Activated naive CD4-positive, alpha-beta T cell treated with anti-CD3 and anti-CD28 coated beads, Interleukin-2, amount 10 ng/mL, durations not matched to agents 7 days and 5 days (primary cell): ENCODE measurements around the gene RNPEP.
"Not testable (repeated sequence)": the region's sequence is repeated elsewhere in the genome, so short reads cannot be mapped to it uniquely, and the experiment has no call there.

Experiments used
- CTCF ChIA-PET: fragments of 350-600 bp; sonication (Branson Sonifier 250); formaldehyde crosslinking; loops from one replicate; lab custom pipeline; 2021; ENCODE audit warnings: antibody characterized with exemption; lab: Charles Lee
- DNase-seq: peaks from one replicate; pipeline ENCODE4 v3.0.0-alpha.2; 2020
- H3K27ac Mint-ChIP-seq: one replicate; pipeline ENCODE4 v1.8.0; 2021; ENCODE audit warnings: mild to moderate bottlenecking, moderate library complexity, mixed read lengths
- H3K27me3 Mint-ChIP-seq: one replicate; pipeline ENCODE4 v1.8.0; 2021; ENCODE audit warnings: mild to moderate bottlenecking, mixed read lengths
- H3K36me3 Mint-ChIP-seq: one replicate; pipeline ENCODE4 v1.8.0; 2021; ENCODE audit warnings: mixed read lengths
- H3K4me1 Mint-ChIP-seq: one replicate; pipeline ENCODE4 v1.8.0; 2021; ENCODE audit warnings: mixed read lengths
- H3K4me3 Mint-ChIP-seq: one replicate; pipeline ENCODE4 v1.8.0; 2021; ENCODE audit warnings: mild to moderate bottlenecking, moderate library complexity, mixed read lengths
- H3K9me3 Mint-ChIP-seq: one replicate; pipeline ENCODE4 v1.8.0; 2021; ENCODE audit warnings: mixed read lengths

The RNPEP gene

GRCh38 chr1:202017749-202018467 lies 35.5 kb downstream of the RNPEP start:
- Mint-ChIP-seq H3K36me3 (no peaks in the 10 kb centered on the region), H3K4me1 (peaks cover 4% of the 10 kb centered on the region), H3K27me3 (peaks cover 13% of the 10 kb centered on the region), H3K4me3 (no peak overlapping the region), H3K27ac (no peak overlapping the region), H3K9me3 (no peaks in the 10 kb centered on the region)
- CTCF ChIA-PET, result interaction anchor here (0.8 kb wide), 1 partner anchor 18 kb away, joined by 3 read pairs; no protein-coding TSS in a partner anchor
- DNase-seq, result no peak

- Mint-ChIP-seq H3K9me3 (no peaks in the 10 kb centered on the region), H3K27me3 (peaks cover 20% of the 10 kb centered on the region), H3K4me1 (peaks cover 4% of the 10 kb centered on the region), H3K4me3 (no peak overlapping the region), H3K27ac (no peak overlapping the region), H3K36me3 (no peaks in the 10 kb centered on the region)
- DNase-seq, result no peak
- CTCF ChIA-PET, result no interaction called here
These were observed 36.2 kb downstream of the RNPEP start for GRCh38 chr1:202018468-202019234.

- CTCF ChIA-PET, result interaction anchor here (0.8 kb wide), 1 partner anchor 10 kb away, joined by 3 read pairs; no protein-coding TSS in a partner anchor
- peaks cover 20% of the 10 kb centered on the region for H3K27me3 Mint-ChIP-seq
- not testable (repeated sequence) for DNase-seq, H3K4me3 Mint-ChIP-seq, H3K36me3 Mint-ChIP-seq, H3K27ac Mint-ChIP-seq, H3K4me1 Mint-ChIP-seq, H3K9me3 Mint-ChIP-seq
These were observed 36.7 kb downstream of the RNPEP start for GRCh38 chr1:202019235-202019558.

GRCh38 chr1:202023001-202023433 lies 40.6 kb downstream of the RNPEP start:
- Mint-ChIP-seq H3K27ac (no peak overlapping the region), H3K9me3 (no peaks in the 10 kb centered on the region), H3K36me3 (no peaks in the 10 kb centered on the region), H3K4me3 (no peak overlapping the region), H3K4me1 (peaks cover 4% of the 10 kb centered on the region), H3K27me3 (peaks cover 25% of the 10 kb centered on the region)
- DNase-seq, result no peak
- CTCF ChIA-PET, result interaction anchor here (0.5 to 1.4 kb wide), 3 partner anchors 14 to 771 kb away, joined by 3 read pairs; no protein-coding TSS in a partner anchor

- peaks cover 11% of the 10 kb centered on the region for H3K27me3 Mint-ChIP-seq
- DNase-seq, result no peak
- no peaks in the 10 kb centered on the region for H3K4me1 Mint-ChIP-seq
- H3K36me3 Mint-ChIP-seq, result no peaks in the 10 kb centered on the region
- CTCF ChIA-PET, result interaction anchor here (1.3 kb wide), 1 partner anchor 29 kb away, joined by 7 read pairs; no protein-coding TSS in a partner anchor
- no peak overlapping the region for H3K27ac Mint-ChIP-seq
- H3K9me3 Mint-ChIP-seq, result no peaks in the 10 kb centered on the region
- H3K4me3 Mint-ChIP-seq, result no peak overlapping the region
These were observed 46.8 kb downstream of the RNPEP start for GRCh38 chr1:202029171-202029665.

GRCh38 chr1:202029727-202030126 lies 47.3 kb downstream of the RNPEP start:
- CTCF ChIA-PET, result interaction anchor here (1.3 kb wide), 1 partner anchor 29 kb away, joined by 7 read pairs; no protein-coding TSS in a partner anchor
- Mint-ChIP-seq H3K27ac (no peak overlapping the region), H3K9me3 (no peaks in the 10 kb centered on the region), H3K4me1 (no peaks in the 10 kb centered on the region), H3K36me3 (no peaks in the 10 kb centered on the region), H3K27me3 (peaks cover 15% of the 10 kb centered on the region), H3K4me3 (no peak overlapping the region)
- DNase-seq, result no peak

- Mint-ChIP-seq H3K27me3 (peaks cover 13% of the 10 kb centered on the region), H3K36me3 (no peaks in the 10 kb centered on the region), H3K4me3 (no peak overlapping the region), H3K9me3 (no peaks in the 10 kb centered on the region), H3K4me1 (no peaks in the 10 kb centered on the region), H3K27ac (no peak overlapping the region)
- no peak for DNase-seq
- CTCF ChIA-PET, result interaction anchor here (1.4 kb wide), 1 partner anchor 20 kb away, joined by 4 read pairs; no protein-coding TSS in a partner anchor
These were observed 49.3 kb downstream of the RNPEP start for GRCh38 chr1:202031796-202032195.

- CTCF ChIA-PET, result interaction anchor here (0.9 to 1.1 kb wide), 2 partner anchors 24 to 34 kb away, joined by 3 read pairs; partner anchors contain the start of gene ELF3
- Mint-ChIP-seq H3K27ac (no peak overlapping the region), H3K4me1 (no peaks in the 10 kb centered on the region), H3K27me3 (peaks cover 6% of the 10 kb centered on the region), H3K36me3 (no peaks in the 10 kb centered on the region), H3K4me3 (no peak overlapping the region), H3K9me3 (no peaks in the 10 kb centered on the region)
- no peak for DNase-seq
These were observed 51.8 kb downstream of the RNPEP start for GRCh38 chr1:202034149-202034682.

GRCh38 chr1:202034683-202035462 lies 52.4 kb downstream of the RNPEP start:
- Mint-ChIP-seq H3K4me1 (no peaks in the 10 kb centered on the region), H3K27me3 (peaks cover 6% of the 10 kb centered on the region), H3K36me3 (no peaks in the 10 kb centered on the region), H3K4me3 (no peak overlapping the region), H3K9me3 (no peaks in the 10 kb centered on the region), H3K27ac (no peak overlapping the region)
- DNase-seq, result no peak
- CTCF ChIA-PET, result interaction anchor here (0.9 to 1.1 kb wide), 2 partner anchors 25 to 35 kb away, joined by 3 read pairs; partner anchors contain the start of gene ELF3

- H3K27me3 Mint-ChIP-seq, result peaks cover 6% of the 10 kb centered on the region
- H3K27ac Mint-ChIP-seq, result no peak overlapping the region
- H3K36me3 Mint-ChIP-seq, result no peaks in the 10 kb centered on the region
- DNase-seq, result no peak
- no peaks in the 10 kb centered on the region for H3K4me1 Mint-ChIP-seq
- H3K9me3 Mint-ChIP-seq, result no peaks in the 10 kb centered on the region
- no peak overlapping the region for H3K4me3 Mint-ChIP-seq
- CTCF ChIA-PET, result interaction anchor here (0.6 kb wide), 1 partner anchor 995 kb away, joined by 3 read pairs; no protein-coding TSS in a partner anchor
These were observed 54.3 kb downstream of the RNPEP start for GRCh38 chr1:202036595-202037387.

GRCh38 chr1:202037706-202038296 lies 55.4 kb downstream of the RNPEP start:
- H3K36me3 Mint-ChIP-seq, result no peaks in the 10 kb centered on the region
- CTCF ChIA-PET, result no interaction called here
- H3K4me3 Mint-ChIP-seq, result no peak overlapping the region
- no peak overlapping the region for H3K27ac Mint-ChIP-seq
- peaks cover 6% of the 10 kb centered on the region for H3K27me3 Mint-ChIP-seq
- no peaks in the 10 kb centered on the region for H3K4me1 Mint-ChIP-seq
- H3K9me3 Mint-ChIP-seq, result no peaks in the 10 kb centered on the region
- DNase-seq, result no peak

- Mint-ChIP-seq H3K36me3 (no peaks in the 10 kb centered on the region), H3K27ac (no peak overlapping the region), H3K4me1 (no peaks in the 10 kb centered on the region), H3K4me3 (no peak overlapping the region), H3K9me3 (no peaks in the 10 kb centered on the region), H3K27me3 (peaks cover 6% of the 10 kb centered on the region)
- no peak for DNase-seq
- CTCF ChIA-PET, result no interaction called here
These were observed 56.4 kb downstream of the RNPEP start for GRCh38 chr1:202038688-202039346.
